HG03378 (cell line): Measurements from ENCODE around the gene C1orf122.
A peak's percentile ranks its signal among the peaks of the same experiment; 100 is the strongest.
"Not testable (repeated sequence)": the region's sequence is repeated elsewhere in the genome, so short reads cannot be mapped to it uniquely, and the experiment has no call there.

Experiments
- ATAC-seq: cut with Tn5 transposase; IDR thresholded peaks from one replicate; pipeline ENCODE4 v1.9.1; 2021; ENCODE audit warnings: mild to moderate bottlenecking, moderate library complexity; ENCODE audit not compliant: unreplicated experiment

C1orf122 gene

DNA sequence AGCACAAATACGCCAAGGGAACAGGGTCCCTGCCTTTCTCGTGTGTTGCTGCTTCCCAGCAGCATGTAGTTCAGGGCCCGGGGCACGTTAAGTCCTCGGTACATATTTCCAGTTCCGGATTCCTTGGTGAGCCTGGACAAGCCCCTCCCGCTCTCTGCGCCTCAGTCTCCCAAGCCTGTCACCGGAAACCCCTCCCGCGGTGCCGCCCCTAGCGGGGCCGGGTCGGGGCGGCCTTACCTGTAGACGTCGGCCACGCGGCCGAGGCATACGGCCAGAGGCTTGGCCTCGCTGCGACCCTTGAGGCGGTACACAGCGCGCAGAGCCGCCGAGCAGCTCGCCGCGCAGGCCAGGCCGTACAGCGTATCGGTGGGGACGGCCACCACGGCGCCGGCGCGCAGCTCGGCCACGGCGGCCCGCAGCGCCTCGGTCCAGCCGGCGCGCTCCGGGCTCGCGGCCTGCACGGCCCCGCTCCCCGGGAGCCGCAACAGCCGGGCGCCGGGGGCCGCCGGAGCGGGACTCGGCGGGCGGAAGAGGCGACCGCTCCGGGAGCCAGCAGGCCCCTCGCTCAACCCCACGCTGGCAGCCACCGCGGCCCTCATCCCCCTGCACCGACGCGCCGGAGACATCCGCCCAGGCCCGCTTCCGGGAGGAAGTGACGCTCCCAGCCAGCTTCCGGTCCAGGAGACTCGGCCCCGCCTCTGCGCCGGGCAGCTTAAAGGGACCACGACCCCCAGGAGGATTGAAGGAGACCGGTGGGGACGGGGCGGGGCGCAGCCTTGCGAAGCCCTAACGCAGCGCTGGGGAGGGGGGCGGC is at the start of gene C1orf122, which contains the start of gene YRDC:
Gene C1orf122 (plus strand): TSS at position 236 of the 814 bp plus-strand sequence. CDS start 615 bp downstream, outside the sequence.
Gene YRDC (minus strand): TSS at position 654 of the 814 bp plus-strand sequence. CDS start 28 bp downstream, at position 626.
- ATAC-seq: peak; percentile 53

DNA sequence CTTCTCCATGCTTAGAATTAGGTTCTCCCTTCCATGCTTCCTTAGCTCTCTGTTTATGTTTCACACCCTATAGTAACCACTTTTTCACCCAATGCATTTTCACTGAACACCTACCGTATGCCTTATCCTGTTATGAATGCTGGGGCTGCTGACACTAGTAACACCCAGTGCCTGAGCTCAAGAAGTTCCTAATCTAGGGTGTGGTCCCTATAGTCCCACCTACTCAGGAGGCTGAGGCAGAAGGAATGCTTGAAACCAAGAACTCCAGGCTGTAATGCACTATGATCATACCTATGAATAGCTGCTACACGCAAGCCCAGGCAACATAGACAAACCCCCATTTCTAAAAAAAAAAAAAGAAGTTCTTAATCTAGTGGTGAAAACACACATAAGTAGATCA is 48.1 kb upstream of the C1orf122 start:
- no peak for ATAC-seq

DNA sequence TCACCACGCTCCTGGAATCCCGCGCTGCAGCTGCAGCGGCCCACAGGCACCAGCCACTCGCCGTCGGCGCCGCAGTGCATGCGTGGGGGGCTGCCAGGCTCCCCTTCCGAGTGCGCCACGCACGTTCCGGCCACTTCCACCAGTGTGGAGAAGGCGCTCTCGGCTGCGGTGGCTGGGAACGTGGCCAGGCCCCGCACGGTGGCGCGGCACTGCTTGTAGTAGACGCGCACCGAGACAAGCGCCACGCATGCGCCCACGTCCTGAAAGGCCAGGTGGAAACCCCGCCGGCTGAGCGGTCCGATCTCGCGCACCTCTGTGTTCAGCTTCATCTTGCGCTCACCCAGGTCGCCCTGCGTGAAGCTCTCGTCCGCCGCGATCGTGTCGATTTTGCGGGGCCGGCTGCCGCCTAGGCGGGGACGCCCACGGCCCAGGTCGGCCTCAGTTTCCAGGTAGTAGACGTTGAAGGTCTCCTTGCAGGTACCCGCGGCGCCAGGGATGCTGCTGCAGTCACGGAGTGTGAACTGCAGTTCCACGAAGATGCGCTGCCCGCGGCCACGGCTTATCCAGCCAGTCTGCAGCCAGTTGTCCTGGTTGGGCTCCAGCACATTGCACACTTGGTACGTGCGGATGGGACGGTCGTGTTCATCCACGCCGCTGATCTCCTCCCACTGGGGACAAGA is 46.0 kb upstream of the C1orf122 start:
- no peak for ATAC-seq

DNA sequence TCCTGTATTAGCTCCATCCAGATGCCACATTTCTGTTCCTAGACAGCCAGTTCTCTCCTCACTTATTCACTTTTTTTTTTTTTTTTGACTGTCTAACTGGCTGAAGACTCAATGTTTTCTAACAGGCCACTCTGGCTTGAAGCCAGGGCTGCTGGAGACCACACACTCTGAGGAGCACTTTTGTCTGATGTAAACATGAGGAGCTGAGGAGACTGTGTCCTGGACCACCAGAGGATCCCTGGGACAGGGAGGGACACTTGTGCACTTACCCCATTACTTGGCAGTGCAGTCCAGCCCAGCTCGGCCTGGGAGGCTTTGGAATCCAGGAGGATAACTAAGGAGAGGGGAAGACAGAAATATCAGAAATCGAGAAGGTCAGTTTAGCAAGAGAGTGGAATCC is 45.1 kb upstream of the C1orf122 start:
- no peak for ATAC-seq

DNA sequence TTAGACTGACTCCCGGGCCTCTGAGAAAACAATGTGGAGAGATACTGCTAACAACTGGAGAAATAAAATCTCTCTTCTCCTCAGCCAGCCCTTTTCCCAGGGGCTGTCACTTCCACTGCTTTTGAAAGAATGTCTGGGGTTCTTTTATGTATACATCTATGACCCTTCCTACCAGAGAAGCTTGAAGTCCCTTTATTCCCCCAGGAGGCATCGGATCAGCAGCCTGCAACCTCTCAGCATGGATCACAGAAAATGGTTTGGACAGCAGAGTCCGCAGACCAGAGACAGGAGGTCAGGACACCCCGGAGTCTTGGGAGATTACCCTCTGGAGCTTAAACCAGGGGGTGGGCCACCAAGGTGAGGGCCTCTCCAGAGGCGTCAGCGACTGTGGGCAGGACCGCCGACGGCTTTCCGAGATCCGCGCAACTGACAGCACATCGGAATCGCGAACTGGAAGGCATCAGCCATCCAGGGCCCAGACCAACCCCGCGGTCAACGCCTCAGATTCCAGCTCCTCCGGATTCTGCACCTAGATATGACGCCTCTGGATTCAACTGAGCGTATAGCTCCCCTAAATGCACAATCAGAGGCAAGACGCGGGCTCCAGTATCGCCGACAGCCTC is 43.7 kb upstream of the C1orf122 start:
- ATAC-seq: no peak

DNA sequence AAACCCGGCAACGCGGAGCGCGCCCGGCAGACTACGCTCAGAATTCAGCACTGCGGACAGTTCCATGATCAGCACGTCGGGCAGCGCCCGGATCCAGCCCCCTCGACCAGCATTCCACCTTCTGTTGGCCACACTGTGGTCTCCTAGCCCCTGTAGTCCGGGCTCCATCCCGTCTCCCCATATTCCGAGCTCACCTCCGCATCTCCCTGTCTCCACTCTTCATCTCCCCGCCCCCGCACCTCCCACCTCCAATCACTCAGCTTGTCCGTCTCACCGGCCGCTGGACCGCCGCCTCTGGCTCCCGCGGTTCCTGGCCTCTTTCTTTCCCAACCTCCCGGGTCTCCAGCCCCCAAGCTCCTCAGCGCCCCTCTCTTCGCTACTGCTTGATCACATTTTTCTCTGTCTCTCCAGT is 43.2 kb upstream of the C1orf122 start:
- no peak for ATAC-seq

DNA sequence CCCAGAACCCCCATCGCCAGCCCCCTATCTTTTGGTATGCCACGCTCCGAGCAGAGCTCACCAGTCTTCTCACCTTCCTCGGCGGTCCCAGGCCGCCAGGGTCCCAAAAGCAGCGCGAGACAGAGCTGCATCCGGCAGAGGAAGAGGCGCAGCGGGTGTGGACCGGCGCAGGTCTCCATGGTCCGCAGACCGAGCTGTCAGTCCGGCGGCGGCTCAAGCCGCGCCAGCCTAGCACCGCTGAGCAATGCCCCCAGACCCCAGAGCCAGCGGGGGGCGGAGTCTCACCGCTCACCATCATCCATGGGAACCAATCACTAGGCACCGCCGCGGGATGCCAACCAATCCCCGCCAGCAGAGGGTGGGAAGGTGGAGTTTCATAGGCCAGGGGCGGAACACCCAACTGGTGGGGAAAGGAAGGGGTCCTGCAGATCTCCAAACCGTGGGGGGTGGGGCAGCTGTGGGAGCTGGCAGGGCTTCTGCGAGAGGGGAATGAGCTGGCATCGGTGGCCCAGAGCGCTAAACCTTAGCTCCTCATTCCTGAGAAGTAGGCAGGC is 42.6 kb upstream of the C1orf122 start, which contains the start of gene EPHA10:
Gene EPHA10 (minus strand): TSS at position 233 of the 554 bp plus-strand sequence. CDS start 54 bp downstream, at position 179.
- no peak for ATAC-seq

DNA sequence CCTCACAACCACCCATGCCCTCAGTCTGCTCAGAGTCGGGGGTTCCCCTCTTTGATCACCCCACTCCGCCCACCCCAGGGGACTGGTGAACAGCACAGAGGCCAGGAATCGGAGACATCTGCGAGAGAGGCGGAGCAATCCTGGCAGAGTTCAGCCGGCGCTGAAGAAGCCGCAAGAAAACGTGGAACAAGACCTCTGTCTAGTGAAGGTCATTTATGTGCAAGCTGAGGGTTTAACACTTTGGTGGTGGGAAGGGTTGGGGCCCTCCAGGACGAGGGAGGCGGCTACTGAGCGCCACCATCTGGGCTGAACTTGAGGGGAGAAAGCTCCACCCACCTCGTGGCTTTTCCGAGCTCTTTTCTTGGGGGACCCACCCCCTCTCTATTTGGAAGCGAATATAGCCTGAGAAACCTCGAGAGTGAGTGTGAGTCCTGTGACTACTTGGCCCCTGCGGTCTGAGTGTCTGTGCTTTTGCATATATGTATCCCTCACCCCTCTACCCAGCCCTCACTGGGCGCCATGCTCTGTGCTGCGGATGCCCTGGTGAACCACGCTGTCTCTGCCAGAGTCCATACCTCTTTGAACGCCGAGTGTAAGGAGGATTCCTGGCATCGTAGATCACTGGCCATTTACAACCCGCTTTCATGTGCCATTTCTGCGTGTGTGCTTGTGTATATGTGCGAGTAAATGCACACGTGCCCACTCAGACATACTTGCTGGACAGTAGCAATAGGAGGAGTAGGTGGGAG is 41.5 kb upstream of the C1orf122 start:
- ATAC-seq: no peak

DNA sequence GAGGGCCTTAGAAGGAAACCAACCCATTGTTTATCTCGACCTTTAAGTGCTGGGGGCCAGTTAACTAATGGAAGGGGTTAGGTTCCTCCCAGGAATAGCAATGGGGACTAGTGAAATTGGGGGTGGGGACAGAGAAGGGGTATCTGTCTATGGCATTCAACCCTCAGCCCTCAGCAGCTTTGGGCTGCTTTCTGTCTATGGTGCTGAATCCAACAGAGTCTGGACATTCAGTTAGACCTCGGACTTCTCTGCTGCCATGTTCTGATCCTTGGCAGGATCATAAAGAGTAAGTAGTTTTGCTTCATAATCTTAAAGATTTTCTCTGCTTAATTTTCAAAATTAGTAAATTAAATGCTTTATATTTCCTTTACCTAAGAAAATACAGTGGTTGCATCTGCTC is 40.1 kb upstream of the C1orf122 start:
- ATAC-seq: no peak

DNA sequence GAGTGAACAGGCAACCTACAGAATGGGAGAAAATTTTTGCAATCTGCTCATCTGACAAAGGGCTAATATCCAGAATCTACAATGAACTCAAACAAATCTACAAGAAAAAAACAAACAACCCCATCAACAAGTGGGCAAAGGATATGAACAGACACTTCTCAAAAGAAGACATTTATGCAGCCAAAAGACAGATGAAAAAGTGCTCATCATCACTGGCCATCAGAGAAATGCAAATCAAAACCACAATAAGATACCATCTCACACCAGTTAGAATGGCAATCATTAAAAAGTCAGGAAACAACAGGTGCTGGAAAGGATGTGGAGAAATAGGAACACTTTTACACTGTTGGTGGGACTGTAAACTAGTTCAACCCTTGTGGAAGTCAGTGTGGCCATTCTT is 36.1 kb upstream of the C1orf122 start:
- ATAC-seq: not testable (repeated sequence)

DNA sequence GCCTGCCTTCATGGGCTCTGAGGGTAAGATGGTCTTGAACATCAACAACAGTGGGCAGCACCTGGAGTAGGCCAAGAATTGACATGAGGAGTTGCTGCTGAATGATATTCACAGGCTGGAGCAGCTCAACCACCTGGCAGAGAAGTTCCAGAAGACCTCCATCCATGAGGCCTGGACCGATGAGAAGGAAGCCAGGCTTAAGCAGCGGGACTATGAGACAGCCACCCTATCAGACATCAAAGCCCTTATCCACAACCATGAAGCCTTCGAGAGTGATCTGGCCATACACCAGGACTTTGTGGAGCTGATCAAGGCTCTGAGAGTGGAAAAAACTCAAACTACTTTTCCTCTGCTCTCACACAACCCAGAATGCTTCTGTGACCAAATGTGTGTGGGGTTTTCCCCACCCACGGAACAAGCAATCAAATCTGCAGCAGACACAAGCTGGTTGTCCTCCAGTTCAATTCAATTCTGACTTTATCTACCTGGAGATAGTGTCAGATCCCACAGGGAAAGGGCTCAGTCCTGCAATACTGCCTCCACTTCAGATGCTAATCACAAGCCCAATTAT is 30.6 kb upstream of the C1orf122 start:
- ATAC-seq: no peak

DNA sequence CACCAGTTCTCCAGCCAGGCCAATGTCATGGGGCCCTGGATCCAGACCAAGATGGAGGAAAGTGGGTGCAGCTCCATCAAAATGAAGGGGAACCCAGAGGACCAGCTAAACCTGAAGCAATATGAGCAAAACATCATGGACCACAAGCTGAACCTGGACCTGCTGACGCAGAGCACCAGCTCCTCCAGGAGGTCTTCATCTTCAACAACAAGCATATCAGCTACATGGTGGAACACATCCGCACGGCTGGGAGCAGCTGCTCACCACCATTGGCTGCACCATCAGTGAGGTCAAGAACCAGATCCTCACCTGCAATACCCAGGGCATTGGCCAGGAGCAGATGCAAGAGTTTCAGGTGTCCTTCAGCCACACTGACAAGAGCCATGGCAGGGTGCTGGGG is 28.9 kb upstream of the C1orf122 start:
- no peak for ATAC-seq

DNA sequence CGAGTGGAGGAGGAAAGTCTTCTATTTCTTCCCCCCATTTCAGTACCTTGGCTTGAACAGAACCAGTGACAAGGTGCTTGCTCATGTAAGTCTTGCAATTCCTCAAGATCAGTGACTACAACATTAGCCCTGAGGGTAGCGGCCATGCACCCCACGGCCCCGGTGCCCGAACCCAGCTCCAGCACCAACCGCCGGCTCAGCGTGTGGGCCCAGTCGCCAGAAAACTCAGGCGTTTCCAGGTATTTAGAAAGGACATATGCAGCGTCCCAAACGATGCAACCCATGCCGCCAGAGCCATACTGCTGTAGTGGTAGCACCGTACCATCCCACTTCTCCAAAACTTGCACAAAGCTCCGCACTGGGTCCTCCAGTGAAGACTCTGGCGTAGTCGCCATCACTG is 25.1 kb upstream of the C1orf122 start:
- ATAC-seq: no peak

DNA sequence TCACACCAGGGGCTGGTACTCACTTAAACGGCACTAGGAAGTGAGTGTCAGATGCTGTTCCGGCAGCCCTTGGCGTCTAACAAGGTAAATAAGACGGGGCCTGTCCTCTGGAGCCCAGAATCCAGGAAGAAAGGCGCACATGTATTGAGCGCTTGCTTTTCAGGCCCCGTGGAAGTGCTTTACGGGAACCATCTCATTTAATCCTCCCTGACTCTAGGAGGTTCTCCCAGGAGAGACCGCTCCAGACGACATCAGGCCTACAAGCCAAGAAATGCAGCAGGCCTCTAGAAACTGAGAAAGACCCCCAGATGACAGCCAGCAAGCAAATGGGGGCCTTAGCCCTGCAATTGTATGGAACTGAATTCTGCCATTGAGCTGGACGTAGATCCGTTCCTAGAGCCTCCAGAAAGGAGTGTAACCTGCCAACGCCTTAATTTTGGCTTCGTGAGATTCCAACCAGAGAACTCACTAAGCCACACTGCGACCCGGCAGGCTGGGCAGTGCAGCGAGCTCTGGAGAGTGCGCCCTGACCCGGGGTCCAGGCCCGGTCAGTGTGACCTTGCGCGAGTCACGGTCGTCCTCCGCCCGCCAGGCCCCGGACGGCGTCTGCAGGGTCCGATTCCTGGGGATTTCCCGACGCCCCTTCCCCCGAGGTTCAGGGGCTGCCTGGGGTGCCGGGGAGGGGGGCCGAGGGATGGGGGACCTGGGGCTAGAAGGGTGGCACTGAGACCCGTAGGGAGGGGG is 14.5 kb upstream of the C1orf122 start:
- no peak for ATAC-seq

DNA sequence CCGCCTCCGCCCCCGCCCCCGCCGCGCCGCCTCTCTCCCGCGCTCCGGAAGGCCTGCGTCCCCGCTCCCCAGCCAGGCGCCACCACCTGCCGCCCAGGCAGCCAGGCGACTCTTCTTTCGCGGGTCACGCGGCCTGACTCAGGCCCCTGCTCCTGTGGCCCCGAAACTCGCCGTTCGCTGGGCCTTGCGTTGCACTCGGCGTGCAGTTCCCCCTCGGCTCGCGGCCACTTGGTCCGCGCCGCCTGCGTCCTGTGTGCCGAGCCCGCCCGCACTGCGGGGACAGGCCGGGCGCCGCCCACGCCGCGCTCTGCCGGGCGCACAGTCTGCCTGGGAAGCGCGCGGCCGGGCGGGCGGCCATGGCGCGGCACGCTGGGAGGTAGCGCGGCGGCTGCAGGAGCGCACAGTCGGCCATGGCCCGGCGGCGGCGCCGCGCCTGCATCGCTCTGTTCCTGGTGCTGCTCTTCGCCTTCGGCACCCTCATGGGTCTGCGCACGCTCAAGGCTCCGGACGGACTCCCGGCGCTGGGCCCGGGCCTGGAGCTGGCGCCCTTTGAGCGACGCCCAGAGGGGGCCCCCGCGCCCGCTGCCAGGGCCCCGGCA is 13.7 kb upstream of the C1orf122 start, which contains the start of gene MANEAL:
Gene MANEAL (plus strand): TSS at position 75 of the 599 bp plus-strand sequence. CDS start 336 bp downstream, at position 411.
- no peak for ATAC-seq

DNA sequence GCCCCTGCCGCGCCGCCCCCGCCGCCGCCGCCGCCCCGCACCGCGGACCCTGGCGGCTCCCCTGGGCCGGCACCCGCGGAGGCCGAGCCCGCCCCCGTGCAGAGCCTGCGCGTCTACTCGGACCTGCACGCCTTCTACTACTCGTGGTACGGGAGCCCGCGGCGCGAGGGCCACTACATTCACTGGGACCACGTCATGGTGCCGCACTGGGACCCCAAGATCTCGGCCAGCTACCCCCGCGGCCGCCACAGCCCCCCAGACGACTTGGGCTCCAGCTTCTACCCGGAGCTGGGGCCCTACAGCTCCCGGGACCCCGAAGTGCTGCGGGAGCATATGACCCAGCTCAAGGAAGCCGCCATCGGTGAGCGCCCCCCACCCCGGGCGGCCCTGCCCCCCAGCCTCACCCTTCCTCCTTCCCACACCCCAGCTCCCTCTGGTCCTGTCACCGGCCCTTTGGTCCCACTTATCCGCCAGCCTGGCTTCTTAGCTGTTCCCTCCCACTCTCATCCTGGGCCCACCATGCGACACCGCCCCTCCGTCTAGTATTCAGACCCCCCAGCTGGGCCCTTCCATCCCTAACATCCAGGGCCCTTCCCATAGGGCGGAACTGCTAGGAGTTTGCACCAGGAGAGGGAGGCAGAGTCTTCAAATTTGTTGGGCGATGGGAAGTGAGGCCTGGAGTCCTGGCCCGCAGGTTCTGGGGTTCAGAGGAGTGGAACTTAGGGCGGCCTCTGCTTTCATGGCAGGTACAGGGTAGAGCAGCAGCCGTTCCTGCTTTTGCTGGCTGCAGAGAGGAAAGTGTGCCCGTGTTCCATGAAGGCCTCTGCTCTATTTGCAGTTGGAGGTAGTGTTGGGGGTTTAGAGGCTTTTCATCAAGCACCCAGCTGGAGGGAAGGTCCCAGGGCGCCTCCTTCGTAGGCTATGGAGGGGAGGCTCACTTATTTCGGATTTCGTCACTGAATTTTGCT is 12.9 kb upstream of the C1orf122 start:
- ATAC-seq: no peak

DNA sequence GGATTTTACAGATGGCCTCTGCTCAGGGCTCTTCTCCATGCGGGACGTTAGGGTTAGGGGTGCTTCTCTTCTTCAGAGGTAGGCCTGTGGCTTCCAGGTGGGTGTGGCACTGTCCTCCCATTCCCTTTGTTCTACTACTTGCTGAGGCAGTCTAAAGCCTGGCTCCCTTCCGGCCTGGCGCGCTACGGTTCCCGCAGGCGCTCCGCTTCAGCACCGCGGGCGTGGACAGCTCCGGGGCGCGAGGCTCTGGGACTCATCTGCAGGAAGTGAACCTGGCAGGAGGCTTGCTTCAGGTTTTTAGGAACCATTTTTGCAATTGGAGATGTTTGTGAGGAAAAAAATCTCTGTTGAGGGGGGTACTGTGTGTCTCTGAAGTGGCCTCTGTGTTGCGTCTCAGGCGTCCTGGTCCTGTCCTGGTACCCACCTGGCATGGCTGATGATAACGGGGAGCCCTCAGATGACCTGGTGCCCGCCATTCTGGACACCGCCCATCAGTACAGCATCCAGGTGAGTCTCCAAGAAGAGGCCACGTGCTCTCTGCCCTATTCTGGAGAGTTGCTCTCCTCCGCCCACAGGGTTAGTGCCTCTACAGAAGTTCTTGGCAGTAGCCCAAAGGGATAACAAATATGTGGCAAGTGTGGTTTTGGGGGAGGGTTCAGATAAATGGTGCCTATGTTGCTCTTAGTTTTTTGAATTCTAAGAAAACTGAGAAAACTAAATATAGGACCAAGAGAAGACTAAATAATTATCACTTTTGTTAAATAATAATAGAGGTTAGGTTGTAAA is 12.1 kb upstream of the C1orf122 start:
- ATAC-seq: no peak
